Left ventricle myocardium inferior (tissue), 1 donor: ENCODE results near the gene OLFM4. TPM values are rescaled to one million over a fixed set of nuclear protein-coding genes. Genes with fewer than 3 reads are reported as not detected.

Experiments
- DNase-seq: peaks from one replicate; pipeline ENCODE4 v3.0.0-alpha.2; 2020
- H3K27ac ChIP-seq: fragments of 200-600 bp; replicated peaks from 2 replicates; pipeline ENCODE4 v1.8.0; 2021
- H3K27me3 ChIP-seq: fragments of 200-600 bp; 2 replicates; pipeline ENCODE4 v1.8.0; 2021; ENCODE audit warnings: low read depth
- H3K36me3 ChIP-seq: fragments of 200-600 bp; 2 replicates; pipeline ENCODE4 v1.8.0; 2021
- H3K4me1 ChIP-seq: fragments of 200-600 bp; 2 replicates; pipeline ENCODE4 v1.8.0; 2021
- H3K4me3 ChIP-seq: fragments of 200-600 bp; 2 replicates; pipeline ENCODE4 v1.8.0; 2021; ENCODE audit warnings: mild to moderate bottlenecking, moderate library complexity
- H3K9me3 ChIP-seq: fragments of 200-600 bp; replicated peaks from 2 replicates; pipeline ENCODE4 v1.8.0; 2021
- intact Hi-C: fragments of 100-400 bp; cut with micrococcal nuclease; formaldehyde crosslinking; loops from one replicate; pipeline ENCODE4 v1.11.0; 2022
- long read RNA-seq: library from polyadenylated mRNA; unstranded; transcript quantifications from one replicate; pipeline ENCODE4 v2.0.0, GENCODE V29; 2021
- total RNA-seq: library from RNA; stranded (reverse); fragmentation: NEBNext Ultra II Directional; extraction: Animal tissue kit (Norgen Biotek cat#: 25700); gene quantifications from one replicate; pipeline ENCODE4 v1.2.1, GENCODE V29; 2021
- TF ChIP-seq, protein P1 (sequence below): fragments of 200-600 bp; IDR thresholded peaks from 2 replicates; pipeline ENCODE4 v1.8.0; 2021; ENCODE audit warnings: antibody characterized with exemption, mild to moderate bottlenecking, borderline replicate concordance
- donor health status: DM: no; HTN: yes; CAD: no; lungs with severe emphysema.

Gene OLFM4, protein sequence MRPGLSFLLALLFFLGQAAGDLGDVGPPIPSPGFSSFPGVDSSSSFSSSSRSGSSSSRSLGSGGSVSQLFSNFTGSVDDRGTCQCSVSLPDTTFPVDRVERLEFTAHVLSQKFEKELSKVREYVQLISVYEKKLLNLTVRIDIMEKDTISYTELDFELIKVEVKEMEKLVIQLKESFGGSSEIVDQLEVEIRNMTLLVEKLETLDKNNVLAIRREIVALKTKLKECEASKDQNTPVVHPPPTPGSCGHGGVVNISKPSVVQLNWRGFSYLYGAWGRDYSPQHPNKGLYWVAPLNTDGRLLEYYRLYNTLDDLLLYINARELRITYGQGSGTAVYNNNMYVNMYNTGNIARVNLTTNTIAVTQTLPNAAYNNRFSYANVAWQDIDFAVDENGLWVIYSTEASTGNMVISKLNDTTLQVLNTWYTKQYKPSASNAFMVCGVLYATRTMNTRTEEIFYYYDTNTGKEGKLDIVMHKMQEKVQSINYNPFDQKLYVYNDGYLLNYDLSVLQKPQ
- 0.55 TPM for total RNA-seq
- long read RNA-seq: 0 reads

DNA sequence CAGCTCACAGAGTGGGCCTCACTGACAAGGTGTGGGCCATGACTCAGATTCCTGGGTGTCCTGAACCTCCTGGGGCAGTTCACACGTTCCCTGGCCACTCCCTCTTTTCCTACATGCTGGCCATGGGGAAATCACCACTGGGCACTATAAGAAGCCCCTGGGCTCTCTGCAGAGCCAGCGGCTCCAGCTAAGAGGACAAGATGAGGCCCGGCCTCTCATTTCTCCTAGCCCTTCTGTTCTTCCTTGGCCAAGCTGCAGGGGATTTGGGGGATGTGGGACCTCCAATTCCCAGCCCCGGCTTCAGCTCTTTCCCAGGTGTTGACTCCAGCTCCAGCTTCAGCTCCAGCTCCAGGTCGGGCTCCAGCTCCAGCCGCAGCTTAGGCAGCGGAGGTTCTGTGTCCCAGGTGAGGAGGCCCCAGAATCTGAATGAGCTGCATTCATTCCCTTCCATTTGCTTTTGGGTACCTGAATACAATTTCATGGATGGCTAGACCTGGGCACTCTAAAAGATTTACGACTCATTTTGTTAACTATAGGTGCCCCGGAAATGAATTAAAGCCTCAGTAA is at the start of gene OLFM4:
TSS of gene OLFM4 (plus strand) at position 177 of the 567 bp plus-strand sequence. CDS start at position 201, 24 bp downstream.
- DNase-seq: no peak
- TF ChIP-seq, protein P1, sequence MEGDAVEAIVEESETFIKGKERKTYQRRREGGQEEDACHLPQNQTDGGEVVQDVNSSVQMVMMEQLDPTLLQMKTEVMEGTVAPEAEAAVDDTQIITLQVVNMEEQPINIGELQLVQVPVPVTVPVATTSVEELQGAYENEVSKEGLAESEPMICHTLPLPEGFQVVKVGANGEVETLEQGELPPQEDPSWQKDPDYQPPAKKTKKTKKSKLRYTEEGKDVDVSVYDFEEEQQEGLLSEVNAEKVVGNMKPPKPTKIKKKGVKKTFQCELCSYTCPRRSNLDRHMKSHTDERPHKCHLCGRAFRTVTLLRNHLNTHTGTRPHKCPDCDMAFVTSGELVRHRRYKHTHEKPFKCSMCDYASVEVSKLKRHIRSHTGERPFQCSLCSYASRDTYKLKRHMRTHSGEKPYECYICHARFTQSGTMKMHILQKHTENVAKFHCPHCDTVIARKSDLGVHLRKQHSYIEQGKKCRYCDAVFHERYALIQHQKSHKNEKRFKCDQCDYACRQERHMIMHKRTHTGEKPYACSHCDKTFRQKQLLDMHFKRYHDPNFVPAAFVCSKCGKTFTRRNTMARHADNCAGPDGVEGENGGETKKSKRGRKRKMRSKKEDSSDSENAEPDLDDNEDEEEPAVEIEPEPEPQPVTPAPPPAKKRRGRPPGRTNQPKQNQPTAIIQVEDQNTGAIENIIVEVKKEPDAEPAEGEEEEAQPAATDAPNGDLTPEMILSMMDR: no peak
- Histone ChIP-seq H3K9me3 (no peaks in the 10 kb centered on the region), H3K27me3 (peaks cover 29% of the 10 kb centered on the region), H3K4me3 (no peak within 1 kb of the TSS), H3K36me3 (no peaks in the 10 kb centered on the region), H3K27ac (no peak within 1 kb of the TSS), H3K4me1 (no peaks in the 10 kb centered on the region)
- intact Hi-C loops: no loop called here

DNA sequence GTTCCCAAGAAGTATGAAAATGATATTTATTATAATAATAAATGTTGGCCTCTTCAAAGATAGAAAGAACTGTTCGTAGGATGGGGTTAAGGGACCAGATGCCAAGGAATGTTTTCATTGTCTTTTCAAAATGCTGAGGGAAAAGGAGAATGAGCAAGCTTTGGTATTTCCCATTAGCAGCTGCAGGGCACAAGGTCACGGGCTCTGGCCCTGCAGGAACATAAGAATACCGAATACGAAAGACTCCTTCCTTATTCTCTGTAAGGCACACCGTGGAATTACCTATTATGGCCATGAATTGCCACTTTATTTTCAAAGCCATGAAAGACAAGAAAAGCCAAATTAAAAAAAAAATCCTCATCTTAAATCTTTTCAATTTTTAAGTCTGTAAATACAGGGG is 49.6 kb upstream of the OLFM4 start:
- H3K27ac ChIP-seq: no peak overlapping the region
- no peaks in the 10 kb centered on the region for H3K9me3 ChIP-seq
- peaks cover 27% of the 10 kb centered on the region for H3K27me3 ChIP-seq
- H3K36me3 ChIP-seq: no peaks in the 10 kb centered on the region
- no peaks in the 10 kb centered on the region for H3K4me1 ChIP-seq
- TF ChIP-seq, protein P1: no peak
- no peak overlapping the region for H3K4me3 ChIP-seq
- no peak for DNase-seq
- intact Hi-C loops: no loop called here

DNA sequence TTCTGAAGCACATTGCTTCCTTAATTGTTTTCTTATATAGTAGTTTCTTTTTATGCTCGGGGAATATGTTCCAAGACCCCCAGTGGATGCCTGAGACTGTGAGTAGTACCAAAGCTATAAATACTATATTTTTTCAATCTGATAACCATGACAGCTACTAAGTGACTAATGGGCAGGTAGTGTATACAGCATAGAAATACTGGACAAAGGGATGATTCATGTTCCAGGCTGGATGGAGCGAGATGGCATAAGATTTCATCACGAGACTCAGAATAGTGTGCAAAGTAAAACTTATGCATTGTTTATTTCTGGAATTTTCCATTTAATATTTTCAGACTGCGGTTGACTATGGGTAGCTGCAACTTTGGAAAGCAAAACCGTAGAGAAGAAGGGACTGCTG is 47.9 kb upstream of the OLFM4 start:
- H3K27ac ChIP-seq: no peak overlapping the region
- no peaks in the 10 kb centered on the region for H3K4me1 ChIP-seq
- H3K4me3 ChIP-seq: no peak overlapping the region
- H3K27me3 ChIP-seq: peaks cover 21% of the 10 kb centered on the region
- TF ChIP-seq, protein P1: no peak
- DNase-seq: no peak
- no peaks in the 10 kb centered on the region for H3K36me3 ChIP-seq
- intact Hi-C loops: no loop called here
- no peaks in the 10 kb centered on the region for H3K9me3 ChIP-seq

DNA sequence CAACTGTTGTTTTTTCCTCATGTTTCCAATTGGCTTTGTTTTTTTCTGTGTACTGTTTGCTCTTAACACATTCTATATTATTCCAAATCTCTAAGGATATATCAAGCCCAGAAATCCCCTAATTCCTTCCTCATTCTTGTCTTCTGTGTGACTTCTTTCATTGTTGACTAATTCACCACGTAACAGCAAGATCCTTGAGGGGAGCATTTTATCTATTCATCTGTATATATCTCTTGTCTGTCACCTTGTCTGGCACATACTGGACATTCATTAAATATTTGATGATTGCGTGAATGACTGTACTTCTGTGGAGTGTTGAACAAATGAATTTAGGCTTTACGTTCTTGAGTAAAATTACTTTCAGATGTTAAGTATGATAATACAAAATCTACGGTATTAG is 44.8 kb upstream of the OLFM4 start:
- TF ChIP-seq, protein P1: no peak
- Histone ChIP-seq H3K36me3 (no peaks in the 10 kb centered on the region), H3K9me3 (no peaks in the 10 kb centered on the region), H3K4me3 (no peak overlapping the region), H3K27ac (no peak overlapping the region), H3K4me1 (no peaks in the 10 kb centered on the region), H3K27me3 (peaks cover 10% of the 10 kb centered on the region)
- no peak for DNase-seq
- intact Hi-C loops: no loop called here

DNA sequence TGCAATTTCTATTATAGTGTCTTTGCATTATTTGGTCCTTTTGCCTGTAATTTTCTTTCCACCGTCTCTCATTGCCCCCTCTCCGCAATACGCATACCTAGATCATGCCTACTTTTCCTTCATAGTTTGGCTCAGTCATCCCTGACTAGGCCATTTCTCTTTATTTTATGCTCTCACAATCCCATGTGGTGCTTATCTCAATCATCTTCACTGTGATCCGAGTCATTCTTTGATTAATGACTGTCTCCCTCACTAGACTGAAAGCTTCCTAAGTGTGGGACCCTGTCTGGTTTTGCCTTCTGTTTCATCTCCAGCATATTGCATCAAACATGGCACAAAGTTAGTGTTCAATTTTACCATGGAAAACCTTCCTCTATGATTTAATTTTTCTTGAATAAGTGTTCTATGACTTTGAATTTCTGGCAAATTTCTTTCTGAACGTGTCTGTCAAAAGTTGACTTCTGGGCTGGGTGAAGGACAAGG is 43.7 kb upstream of the OLFM4 start:
- TF ChIP-seq, protein P1: no peak
- H3K27me3 ChIP-seq: peaks cover 10% of the 10 kb centered on the region
- H3K4me1 ChIP-seq: no peaks in the 10 kb centered on the region
- no peak for DNase-seq
- no peaks in the 10 kb centered on the region for H3K9me3 ChIP-seq
- no peaks in the 10 kb centered on the region for H3K36me3 ChIP-seq
- intact Hi-C loops: no loop called here
- no peak overlapping the region for H3K27ac ChIP-seq
- no peak overlapping the region for H3K4me3 ChIP-seq
